ENCODE measurements around the gene FTCD.
"Not testable (repeated sequence)": the region's sequence is repeated elsewhere in the genome, so short reads cannot be mapped to it uniquely, and the experiment has no call there.

FTCD gene

DNA sequence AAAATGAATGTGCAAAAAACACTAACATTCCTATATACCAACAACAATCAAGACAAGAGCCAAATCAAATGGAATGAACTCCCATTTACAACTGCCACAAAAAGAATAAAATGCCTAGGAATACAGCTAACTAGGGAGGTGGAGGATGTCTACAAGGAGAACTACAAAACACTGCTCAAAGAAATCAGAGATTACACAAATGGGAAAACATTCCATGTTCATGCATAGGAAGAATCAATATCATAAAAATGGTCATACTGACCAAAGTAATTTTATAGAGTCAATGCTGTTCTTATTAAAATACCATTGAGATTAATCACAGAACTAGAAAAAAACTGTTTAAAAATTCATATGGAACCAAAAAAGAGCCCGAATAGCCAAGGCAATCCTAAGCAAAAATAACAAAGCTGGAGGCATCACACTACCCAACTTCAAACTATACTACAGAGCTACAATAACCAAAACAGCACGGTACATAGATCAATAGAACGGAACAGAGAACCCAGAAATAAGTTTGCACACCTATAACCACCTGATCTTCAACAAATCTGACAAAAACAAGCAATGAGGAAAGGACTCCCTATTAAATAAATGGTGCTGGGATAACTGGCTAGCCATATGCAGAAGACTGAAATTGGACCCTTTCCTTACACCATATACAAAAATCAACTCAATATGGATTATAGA, 21.2 kb upstream of the FTCD start:
- H3K9me3 ChIP-seq (ENCODE audit: insufficient read depth, low read depth, low read length); H3K27ac ChIP-seq (ENCODE audit: low read length); H3K27me3 ChIP-seq (ENCODE audit: insufficient read depth, low read length); H3K4me1 ChIP-seq (ENCODE audit: insufficient read depth, low read length); H3K4me3 ChIP-seq (ENCODE audit: low read length); H3K9ac ChIP-seq (ENCODE audit: low read depth, low read length); H3K36me3 ChIP-seq (ENCODE audit: insufficient read depth, low read depth, low read length): not testable (repeated sequence)

DNA sequence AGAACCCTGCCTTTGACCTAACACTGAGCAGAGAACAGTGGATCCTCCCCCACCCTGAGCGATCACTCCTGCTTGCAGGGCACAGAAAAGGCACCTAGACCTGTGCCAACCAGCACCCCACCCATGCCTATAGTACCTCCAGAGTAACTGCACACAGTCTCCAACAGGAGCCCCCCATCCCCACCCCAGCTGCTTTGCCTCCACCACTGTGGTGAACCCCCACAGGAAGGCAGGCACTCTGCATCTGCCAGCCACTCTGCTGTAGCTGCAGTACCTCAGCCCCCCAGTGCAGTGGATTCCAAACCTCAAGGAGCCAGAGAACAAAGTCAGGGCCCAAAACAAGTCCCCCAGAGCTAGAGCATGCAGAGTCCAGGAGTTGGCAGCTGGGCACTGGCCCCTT, 18.2 kb upstream of the FTCD start:
- no peaks in the 10 kb centered on the region for H3K36me3 ChIP-seq (ENCODE audit: insufficient read depth, low read depth, low read length)
- H3K27ac ChIP-seq (ENCODE audit: low read length) = no peak overlapping the region
- H3K4me1 ChIP-seq (ENCODE audit: insufficient read depth, low read length) = no peaks in the 10 kb centered on the region
- H3K4me3 ChIP-seq (ENCODE audit: low read length) = no peak overlapping the region
- H3K9ac ChIP-seq (ENCODE audit: low read depth, low read length) = no peak overlapping the region
- H3K27me3 ChIP-seq (ENCODE audit: insufficient read depth, low read length) = no peaks in the 10 kb centered on the region
- H3K9me3 ChIP-seq (ENCODE audit: insufficient read depth, low read depth, low read length) = no peaks in the 10 kb centered on the region

DNA sequence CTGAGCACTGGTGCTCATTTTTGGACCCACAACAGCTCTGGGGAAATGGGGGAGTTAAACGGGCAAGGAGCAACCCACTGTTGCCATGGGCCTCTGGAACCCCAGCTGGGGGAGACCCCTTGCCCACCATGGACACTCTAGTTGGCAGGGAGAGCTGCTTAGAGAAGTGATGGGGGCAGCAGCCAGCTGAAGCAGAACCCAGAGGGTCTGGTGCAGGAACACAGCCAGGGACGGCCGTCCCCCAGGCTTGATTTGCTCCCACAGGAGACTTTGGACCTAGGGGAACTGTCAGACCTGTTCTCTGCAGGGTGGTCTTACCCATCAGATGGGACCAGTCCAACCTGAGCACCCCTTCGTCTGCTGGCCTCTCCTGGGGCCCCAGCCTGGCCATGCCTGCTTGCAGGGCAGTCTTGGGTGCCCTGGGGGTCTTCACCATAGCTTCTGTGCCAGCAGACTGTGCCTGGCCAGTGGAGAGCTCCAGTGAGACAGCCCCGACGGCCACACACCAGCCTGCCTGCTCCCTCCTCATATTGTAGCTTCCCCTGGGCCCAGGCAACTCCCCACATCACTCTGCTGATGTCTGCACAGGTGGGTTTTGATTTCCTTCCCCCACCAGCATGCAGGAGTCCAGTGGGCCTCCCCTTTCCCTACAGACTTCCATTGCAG, 17.6 kb upstream of the FTCD start:
- no peaks in the 10 kb centered on the region for H3K36me3 ChIP-seq (ENCODE audit: insufficient read depth, low read depth, low read length)
- no peak overlapping the region for H3K9ac ChIP-seq (ENCODE audit: low read depth, low read length)
- no peak overlapping the region for H3K27ac ChIP-seq (ENCODE audit: low read length)
- no peaks in the 10 kb centered on the region for H3K27me3 ChIP-seq (ENCODE audit: insufficient read depth, low read length)
- no peaks in the 10 kb centered on the region for H3K9me3 ChIP-seq (ENCODE audit: insufficient read depth, low read depth, low read length)
- no peak overlapping the region for H3K4me3 ChIP-seq (ENCODE audit: low read length)
- H3K4me1 ChIP-seq (ENCODE audit: insufficient read depth, low read length) = no peaks in the 10 kb centered on the region

DNA sequence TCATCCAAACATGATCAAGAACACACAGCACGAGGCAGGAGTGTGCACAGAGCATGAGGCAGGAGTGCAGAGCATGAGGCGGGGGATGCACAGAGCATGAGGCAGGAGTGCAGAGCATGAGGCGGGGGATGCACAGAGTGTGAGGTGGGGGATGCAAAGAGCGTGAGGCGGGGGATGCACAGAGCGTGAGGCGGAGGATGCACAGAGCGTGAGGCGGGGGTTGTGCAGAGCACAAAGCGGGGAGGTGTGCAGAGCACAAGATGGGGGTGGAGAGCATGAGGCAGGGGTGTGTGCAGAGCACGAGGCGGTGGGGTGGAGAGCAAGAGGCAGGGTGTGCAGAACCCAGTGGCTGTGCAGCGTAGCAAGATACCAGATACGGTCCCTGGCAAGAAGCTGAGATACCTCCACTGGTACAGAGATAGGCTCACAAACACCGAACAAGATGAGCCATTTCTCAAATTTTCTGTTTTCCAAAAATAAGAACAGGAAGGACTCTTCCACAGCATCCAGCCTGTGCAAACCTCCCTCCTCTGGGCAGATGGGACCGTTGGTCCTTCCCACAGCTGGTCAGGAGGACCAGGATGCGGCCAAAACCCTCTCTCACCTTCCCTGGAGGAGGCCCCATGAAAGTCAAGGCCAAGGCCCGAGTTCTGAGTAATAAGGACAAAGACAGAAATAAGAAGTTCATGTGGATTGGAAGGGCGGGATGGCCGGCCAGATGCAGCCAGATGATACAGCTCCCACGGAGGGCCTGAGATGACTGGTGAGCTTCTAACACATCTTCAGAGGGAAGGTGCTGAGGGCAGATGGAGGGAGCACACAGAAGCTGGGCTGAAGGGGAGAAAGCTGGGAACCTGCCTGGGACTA, 16.9 kb upstream of the FTCD start:
- no peaks in the 10 kb centered on the region for H3K4me1 ChIP-seq (ENCODE audit: insufficient read depth, low read length)
- H3K27me3 ChIP-seq (ENCODE audit: insufficient read depth, low read length) = no peaks in the 10 kb centered on the region
- no peak overlapping the region for H3K27ac ChIP-seq (ENCODE audit: low read length)
- H3K36me3 ChIP-seq (ENCODE audit: insufficient read depth, low read depth, low read length) = no peaks in the 10 kb centered on the region
- H3K4me3 ChIP-seq (ENCODE audit: low read length) = no peak overlapping the region
- H3K9me3 ChIP-seq (ENCODE audit: insufficient read depth, low read depth, low read length) = no peaks in the 10 kb centered on the region
- no peak overlapping the region for H3K9ac ChIP-seq (ENCODE audit: low read depth, low read length)

DNA sequence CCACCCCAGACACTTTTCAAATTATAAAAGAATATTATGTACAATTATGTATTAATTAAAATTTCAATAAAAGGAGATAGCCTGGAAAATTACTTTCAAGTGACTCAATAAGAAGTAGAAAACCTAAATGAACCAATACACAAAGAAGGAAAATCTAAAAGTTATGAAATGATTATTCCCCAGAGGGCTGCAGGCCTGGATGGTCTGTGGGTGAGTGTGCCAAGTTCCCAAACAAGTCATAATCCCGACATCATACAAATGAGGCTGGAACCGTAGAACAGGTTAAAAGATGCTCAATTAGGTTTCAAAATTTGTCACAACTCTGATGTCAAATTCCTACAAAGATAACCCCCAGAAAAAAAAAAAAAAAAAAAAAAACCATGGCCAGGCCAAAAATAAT, 16.2 kb upstream of the FTCD start:
- Histone ChIP-seq H3K9me3 (ENCODE audit: insufficient read depth, low read depth, low read length) (no peaks in the 10 kb centered on the region), H3K9ac (ENCODE audit: low read depth, low read length) (no peak overlapping the region), H3K4me1 (ENCODE audit: insufficient read depth, low read length) (no peaks in the 10 kb centered on the region), H3K36me3 (ENCODE audit: insufficient read depth, low read depth, low read length) (no peaks in the 10 kb centered on the region), H3K27ac (ENCODE audit: low read length) (no peak overlapping the region), H3K4me3 (ENCODE audit: low read length) (no peak overlapping the region), H3K27me3 (ENCODE audit: insufficient read depth, low read length) (no peaks in the 10 kb centered on the region)

DNA sequence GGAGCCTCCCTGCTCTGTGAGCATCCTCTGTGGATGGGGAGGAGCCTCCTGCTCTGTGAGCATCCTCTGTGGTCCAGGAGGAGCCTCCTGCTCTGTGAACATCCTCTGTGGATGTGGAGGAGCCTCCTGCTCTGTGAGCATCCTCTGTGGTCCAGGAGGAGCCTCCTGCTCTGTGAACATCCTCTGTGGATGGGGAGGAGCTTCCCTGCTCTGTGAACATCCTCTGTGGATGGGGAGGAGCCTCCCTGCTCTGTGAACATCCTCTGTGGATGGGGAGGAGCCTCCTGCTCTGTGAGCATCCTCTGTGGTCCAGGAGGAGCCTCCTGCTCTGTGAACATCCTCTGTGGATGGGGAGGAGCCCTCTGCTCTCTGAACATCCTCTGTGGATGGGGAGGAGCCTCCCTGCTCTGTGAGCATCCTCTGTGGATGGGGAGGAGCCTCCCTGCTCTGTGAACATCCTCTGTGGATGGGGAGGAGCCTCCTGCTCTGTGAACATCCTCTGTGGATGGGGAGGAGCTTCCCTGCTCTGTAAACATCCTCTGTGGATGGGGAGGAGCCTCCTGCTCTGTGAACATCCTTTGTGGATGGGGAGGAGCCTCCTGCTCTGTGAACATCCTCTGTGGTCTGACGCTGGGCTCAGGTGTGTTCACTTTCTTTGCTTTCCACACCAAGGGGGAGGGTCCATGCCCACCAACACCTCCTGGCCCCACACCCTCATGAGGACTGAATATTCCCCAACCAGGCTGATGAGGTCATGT, 15.2 kb upstream of the FTCD start:
- H3K9me3 ChIP-seq (ENCODE audit: insufficient read depth, low read depth, low read length); H3K27me3 ChIP-seq (ENCODE audit: insufficient read depth, low read length); H3K27ac ChIP-seq (ENCODE audit: low read length); H3K4me1 ChIP-seq (ENCODE audit: insufficient read depth, low read length); H3K36me3 ChIP-seq (ENCODE audit: insufficient read depth, low read depth, low read length); H3K4me3 ChIP-seq (ENCODE audit: low read length); H3K9ac ChIP-seq (ENCODE audit: low read depth, low read length): not testable (repeated sequence)

DNA sequence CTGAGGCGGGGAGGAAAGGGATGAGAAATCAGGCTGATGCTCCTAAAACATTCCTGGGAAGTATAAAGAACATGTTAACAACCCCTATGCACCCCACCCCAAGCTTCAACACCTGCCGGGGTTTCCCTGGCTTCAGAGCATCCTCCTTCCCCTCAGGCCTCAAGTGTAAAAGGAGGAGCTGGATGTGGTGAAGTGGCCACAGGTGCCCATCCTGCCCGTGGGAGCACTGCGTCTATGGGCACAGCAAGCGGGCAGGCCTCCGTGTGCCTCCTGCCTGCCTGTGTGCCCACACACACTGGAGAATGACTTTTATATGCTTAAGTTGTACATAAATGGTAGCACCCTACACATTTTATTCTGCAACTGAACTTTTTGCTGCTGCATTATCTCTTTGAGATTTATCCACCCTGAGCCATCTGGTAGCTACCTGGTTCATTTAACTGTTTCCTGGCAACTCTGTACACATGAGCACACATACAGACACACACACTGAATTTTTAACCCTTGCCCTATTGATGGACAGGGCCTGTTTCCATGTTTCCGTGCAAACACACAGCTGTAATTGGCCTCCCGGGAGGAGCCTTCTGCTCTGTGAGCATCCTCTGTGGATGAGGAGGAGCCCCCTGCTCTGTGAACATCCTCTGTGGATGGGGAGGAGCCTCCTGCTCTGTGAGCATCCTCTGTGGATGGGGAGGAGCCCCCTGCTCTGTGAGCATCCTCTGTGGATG, 13.4 kb upstream of the FTCD start:
- H3K36me3 ChIP-seq (ENCODE audit: insufficient read depth, low read depth, low read length) = 0 out of 2 replicates have a peak, but pooled peaks cover 3% of the 10 kb centered on the region
- no peaks in the 10 kb centered on the region for H3K4me1 ChIP-seq (ENCODE audit: insufficient read depth, low read length)
- no peak overlapping the region for H3K9ac ChIP-seq (ENCODE audit: low read depth, low read length)
- no peak overlapping the region for H3K4me3 ChIP-seq (ENCODE audit: low read length)
- no peaks in the 10 kb centered on the region for H3K9me3 ChIP-seq (ENCODE audit: insufficient read depth, low read depth, low read length)
- no peak overlapping the region for H3K27ac ChIP-seq (ENCODE audit: low read length)
- no peaks in the 10 kb centered on the region for H3K27me3 ChIP-seq (ENCODE audit: insufficient read depth, low read length)

DNA sequence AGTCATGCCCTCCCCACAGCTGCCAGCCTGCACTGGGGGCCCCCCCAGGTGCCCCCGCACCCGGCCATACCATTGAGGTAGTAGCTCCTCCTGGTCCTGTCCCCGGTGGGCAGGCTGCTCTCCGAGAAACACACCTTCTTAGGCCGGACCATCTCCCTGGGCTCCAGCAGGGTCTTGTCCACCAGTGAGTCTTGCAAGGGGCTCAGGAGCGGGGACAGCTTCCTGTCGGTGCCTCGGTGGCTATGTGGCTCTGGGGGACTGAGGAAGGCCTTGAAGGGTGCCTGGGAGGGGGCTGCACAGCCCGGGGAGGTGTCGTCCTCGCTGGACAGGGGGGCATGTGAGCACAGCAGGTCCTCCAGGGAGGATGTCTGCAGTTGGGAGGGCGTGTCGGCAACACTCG, 12.9 kb upstream of the FTCD start:
- Histone ChIP-seq H3K27ac (ENCODE audit: low read length) (no peak overlapping the region), H3K36me3 (ENCODE audit: insufficient read depth, low read depth, low read length) (0 out of 2 replicates have a peak, but pooled peaks cover 3% of the 10 kb centered on the region), H3K4me1 (ENCODE audit: insufficient read depth, low read length) (no peaks in the 10 kb centered on the region), H3K27me3 (ENCODE audit: insufficient read depth, low read length) (no peaks in the 10 kb centered on the region), H3K9ac (ENCODE audit: low read depth, low read length) (no peak overlapping the region), H3K4me3 (ENCODE audit: low read length) (no peak overlapping the region), H3K9me3 (ENCODE audit: insufficient read depth, low read depth, low read length) (no peaks in the 10 kb centered on the region)

DNA sequence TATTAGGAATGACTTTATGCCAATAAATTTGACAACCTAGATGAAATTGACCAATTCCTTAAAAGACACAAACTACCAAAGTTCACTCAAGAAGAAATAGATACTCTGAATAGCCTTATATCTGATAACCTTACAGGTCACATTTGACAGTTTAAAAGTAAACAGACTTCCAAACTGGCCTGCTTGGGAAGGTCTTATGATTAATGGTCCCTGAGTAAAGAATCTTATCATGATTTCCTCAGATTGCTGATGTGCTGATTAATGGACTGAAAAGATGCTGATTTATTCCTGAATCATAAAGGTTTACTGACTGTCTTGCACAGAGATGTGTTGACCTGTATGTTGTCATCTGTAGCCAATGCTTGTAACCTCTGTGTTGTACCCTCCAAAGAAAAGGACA, 9.7 kb upstream of the FTCD start:
- Histone ChIP-seq H3K9ac (ENCODE audit: low read depth, low read length) (no peak overlapping the region), H3K27me3 (ENCODE audit: insufficient read depth, low read length) (no peaks in the 10 kb centered on the region), H3K4me3 (ENCODE audit: low read length) (no peak overlapping the region), H3K9me3 (ENCODE audit: insufficient read depth, low read depth, low read length) (no peaks in the 10 kb centered on the region), H3K4me1 (ENCODE audit: insufficient read depth, low read length) (no peaks in the 10 kb centered on the region), H3K27ac (ENCODE audit: low read length) (no peak overlapping the region), H3K36me3 (ENCODE audit: insufficient read depth, low read depth, low read length) (0 out of 2 replicates have a peak, but pooled peaks cover 3% of the 10 kb centered on the region)

DNA sequence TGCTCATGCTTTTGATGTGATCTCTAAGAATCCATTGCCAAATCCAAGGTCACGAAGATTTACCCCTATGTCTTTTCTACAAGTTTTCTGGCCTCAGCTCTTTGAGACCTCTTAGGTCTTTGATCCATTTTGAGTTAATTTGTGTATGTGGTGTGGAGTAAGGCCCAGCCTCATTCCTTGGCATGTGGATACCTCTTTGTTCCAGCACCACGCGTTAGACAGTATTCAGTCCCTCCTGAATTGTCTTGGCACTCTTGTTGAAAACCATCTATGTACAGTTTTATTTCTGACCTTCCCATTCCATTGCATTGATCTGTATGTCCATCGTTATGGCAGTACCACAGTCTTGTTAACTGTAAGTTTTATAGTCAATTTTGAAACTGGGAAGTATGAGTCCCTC, 8.0 kb upstream of the FTCD start:
- no peak overlapping the region for H3K4me3 ChIP-seq (ENCODE audit: low read length)
- H3K27me3 ChIP-seq (ENCODE audit: insufficient read depth, low read length) = no peaks in the 10 kb centered on the region
- H3K9ac ChIP-seq (ENCODE audit: low read depth, low read length) = no peak overlapping the region
- H3K9me3 ChIP-seq (ENCODE audit: insufficient read depth, low read depth, low read length) = no peaks in the 10 kb centered on the region
- H3K36me3 ChIP-seq (ENCODE audit: insufficient read depth, low read depth, low read length) = 0 out of 2 replicates have a peak, but pooled peaks cover 3% of the 10 kb centered on the region
- H3K27ac ChIP-seq (ENCODE audit: low read length) = no peak overlapping the region
- no peaks in the 10 kb centered on the region for H3K4me1 ChIP-seq (ENCODE audit: insufficient read depth, low read length)
